GM12878 (cell line): ENCODE results near the gene CARD16. TPM values are rescaled to one million over a fixed set of nuclear protein-coding genes. Genes with fewer than 3 reads are reported as not detected.

Experiments used
- ATAC-seq: fragments of 200-7000 bp; cut with Tn5 transposase; 3 replicates; pipeline ENCODE4 v1.9.1; 2020; ENCODE audit warnings: mild to moderate bottlenecking, moderate library complexity
- BruUV-seq: library from RNA; stranded (reverse); fragments of 400-500 nt; replicated peaks from 2 replicates; lab custom pipeline; 2021; lab: Mats Ljungman, UMichigan
- CTCF ChIA-PET: fragments of 300-600 bp; sonication (Branson Sonifier 250); formaldehyde crosslinking; extraction: SDS; loops from one replicate; lab custom pipeline; 2021; ENCODE audit warnings: inconsistent platforms; lab: Yijun Ruan, JAX
- POLR2A ChIA-PET: fragments of 350-600 bp; formaldehyde crosslinking; extraction: SDS; loops from one replicate; lab custom pipeline; 2021; ENCODE audit warnings: inconsistent platforms; lab: Charles Lee
- RAD21 ChIA-PET: fragments of 300-600 bp; sonication (Branson Sonifier 250); formaldehyde crosslinking; loops from one replicate; lab custom pipeline; 2023; ENCODE audit warnings: antibody characterized with exemption; ENCODE audit not compliant: unreplicated experiment; lab: Charles Lee
- SMC1A ChIA-PET: fragments of 300-600 bp; sonication (Branson Sonifier 250); formaldehyde crosslinking; loops from one replicate; lab custom pipeline; 2023; ENCODE audit not compliant: unreplicated experiment, uncharacterized antibody; lab: Charles Lee
- DNase-seq: peaks from one replicate; pipeline ENCODE4 v3.0.0-alpha.2; 2011; ENCODE audit warnings: low read depth, low spot score
- FAIRE-seq: peaks from 3 replicates; lab custom pipeline; 2011; peaks lifted over from hg19 to GRCh38; lab: Jason Lieb, UNC
- H2AFZ ChIP-seq: 2 replicates; pipeline ENCODE4 v1.6.0; 2011; ENCODE audit warnings: low read depth, low read length, control low read depth; ENCODE audit not compliant: control insufficient read depth
- H3K27ac ChIP-seq: 2 replicates; pipeline ENCODE4 v1.5.1; 2011; ENCODE audit warnings: control low read depth; ENCODE audit not compliant: control insufficient read depth, insufficient read depth
- H3K27me3 ChIP-seq, 2 experiments: replicated peaks in 1 of 2; 2 replicates each; pipeline versions ENCODE4 v1.6.0 to v1.6.1; 2011; ENCODE audit warnings: low read length in 1 of 2; ENCODE audit not compliant: control insufficient read depth in 2 of 2, insufficient read depth in 2 of 2
- H3K36me3 ChIP-seq, 2 experiments: 2 replicates each; pipeline ENCODE4 v1.5.1; 2011; ENCODE audit warnings: low read length in 1 of 2; ENCODE audit not compliant: control insufficient read depth in 2 of 2, insufficient read depth in 2 of 2
- H3K4me1 ChIP-seq: 2 replicates; pipeline ENCODE4 v1.6.1; 2011; ENCODE audit warnings: mild to moderate bottlenecking, low read length, moderate library complexity, mixed read lengths; ENCODE audit not compliant: control insufficient read depth, insufficient read depth
- H3K4me2 ChIP-seq: 2 replicates; pipeline ENCODE4 v1.6.0; 2011; ENCODE audit warnings: control low read depth; ENCODE audit not compliant: control insufficient read depth, insufficient read depth
- H3K4me3 ChIP-seq: fragments of 200-600 bp; sonication (generic); 2 replicates; pipeline ENCODE4 v1.5.1; 2016
- H3K79me2 ChIP-seq: 2 replicates; pipeline ENCODE4 v1.6.0; 2011; ENCODE audit warnings: low read length; ENCODE audit not compliant: control insufficient read depth, insufficient read depth
- H3K9ac ChIP-seq: 2 replicates; pipeline ENCODE4 v1.8.0; 2011; ENCODE audit warnings: low read length, control low read depth, mixed read lengths; ENCODE audit not compliant: control insufficient read depth, insufficient read depth
- H3K9me3 ChIP-seq: replicated peaks from 3 replicates; pipeline ENCODE4 v1.5.1; 2011; ENCODE audit warnings: mild to moderate bottlenecking, low read length; ENCODE audit not compliant: control insufficient read depth, insufficient read depth
- H4K20me1 ChIP-seq: 2 replicates; pipeline ENCODE4 v1.6.0; 2011; ENCODE audit not compliant: control insufficient read depth, insufficient read depth
- ATF7 ChIP-seq: fragments of 450-650 bp; IDR thresholded peaks from 2 replicates; pipeline ENCODE4 v1.6.1; 2016; ENCODE audit warnings: low read depth, mild to moderate bottlenecking
- BCL11A ChIP-seq: IDR thresholded peaks from 2 replicates; pipeline ENCODE4 v1.6.1; 2011; ENCODE audit warnings: low read depth, low read length
- CHD2 ChIP-seq: IDR thresholded peaks from 2 replicates; pipeline ENCODE4 v1.6.1; 2011; ENCODE audit warnings: low read depth, low read length, improper control_type of control experiment, borderline replicate concordance
- CHD4 ChIP-seq: fragments of 200-600 bp; sonication (generic); IDR thresholded peaks from 2 replicates; pipeline ENCODE4 v1.6.1; 2016; ENCODE audit warnings: mild to moderate bottlenecking
- EED ChIP-seq: sonication (generic); IDR thresholded peaks from 2 replicates; pipeline ENCODE4 v1.6.1; 2016; ENCODE audit warnings: antibody characterized with exemption, low read depth
- FOXM1 ChIP-seq: IDR thresholded peaks from 2 replicates; pipeline ENCODE4 v1.6.1; 2012; ENCODE audit warnings: low read depth, mild to moderate bottlenecking, inconsistent platforms, low read length, moderate library complexity
- IKZF1 ChIP-seq: fragments of 450-650 bp; conservative IDR thresholded peaks from 2 replicates; pipeline ENCODE4 v1.6.1; 2017; ENCODE audit warnings: antibody characterized with exemption, mild to moderate bottlenecking
- IRF3 ChIP-seq: fragments of 450-650 bp; IDR thresholded peaks from 2 replicates; pipeline ENCODE4 v1.6.1; 2014; ENCODE audit warnings: mild to moderate bottlenecking
- IRF5 ChIP-seq: fragments of 450-650 bp; IDR thresholded peaks from 2 replicates; pipeline ENCODE4 v1.6.1; 2017; ENCODE audit warnings: borderline replicate concordance
- MEF2B ChIP-seq: fragments of 450-650 bp; IDR thresholded peaks from 2 replicates; pipeline ENCODE4 v1.6.1; 2018; ENCODE audit warnings: mild to moderate bottlenecking, moderate library complexity; ENCODE audit not compliant: partially characterized antibody, poor library complexity, severe bottlenecking
- MYB ChIP-seq: fragments of 150-350 bp; IDR thresholded peaks from 2 replicates; pipeline ENCODE4 v1.6.1; 2014; ENCODE audit warnings: mild to moderate bottlenecking, low read depth, low read length, borderline replicate concordance
- NFXL1 ChIP-seq: fragments of 450-650 bp; IDR thresholded peaks from 2 replicates; pipeline ENCODE4 v1.6.1; 2017; ENCODE audit warnings: antibody characterized with exemption, mild to moderate bottlenecking, borderline replicate concordance
- PAX5 ChIP-seq: IDR thresholded peaks from 2 replicates; pipeline ENCODE4 v1.6.1; 2011; ENCODE audit warnings: low read depth, low read length, borderline replicate concordance
- POLR2AphosphoS2 ChIP-seq: IDR thresholded peaks from 2 replicates; pipeline ENCODE4 v1.6.1; 2011; ENCODE audit warnings: low read depth, mild to moderate bottlenecking, low read length, improper control_type of control experiment, moderate library complexity
- RFX5 ChIP-seq: IDR thresholded peaks from 2 replicates; pipeline ENCODE4 v1.6.1; 2011; ENCODE audit warnings: low read depth, low read length, improper control_type of control experiment
- SMAD5 ChIP-seq: IDR thresholded peaks from 2 replicates; pipeline ENCODE4 v1.6.1; 2016; ENCODE audit warnings: antibody characterized with exemption, low read depth
- SRF ChIP-seq, 2 experiments: IDR thresholded peaks; 2 replicates each; pipeline ENCODE4 v1.6.1; 2011; ENCODE audit warnings: low read depth in 2 of 2, low read length in 2 of 2, mild to moderate bottlenecking in 1 of 2, moderate library complexity in 1 of 2
- TARDBP ChIP-seq: IDR thresholded peaks from 2 replicates; pipeline ENCODE4 v1.6.1; 2016; ENCODE audit warnings: borderline replicate concordance
- YY1 ChIP-seq: IDR thresholded peaks from 2 replicates; pipeline ENCODE4 v1.6.1; 2011; ENCODE audit warnings: low read depth, mild to moderate bottlenecking, low read length
- WGBS: methylation state at CpG from one replicate; pipeline ENCODE4 v1.1.6; 2016; ENCODE audit warnings: low lambda C conversion rate; ENCODE audit not compliant: insufficient replicate concordance, insufficient coverage; ENCODE audit errors: missing lambda C conversion rate; 5-methylcytosine and 5-hydroxymethylcytosine counted together
- in situ Hi-C: fragments of 300-500 bp; cut with MboI; formaldehyde crosslinking; loops from 9 replicates; pipeline ENCODE4 v1.14.3; 2018; ENCODE audit warnings: mixed read lengths
- intact Hi-C: fragments of 100-400 bp; cut with micrococcal nuclease; formaldehyde crosslinking; loops from one replicate; pipeline ENCODE4 v1.14.2; 2022; ENCODE audit not compliant: unreplicated experiment
- polyA plus RNA-seq, 11 experiments: library from polyadenylated mRNA; depleted of rRNA in 4 of 11; unstranded in 6 of 11; stranded (reverse) in 5 of 11; fragments of >200 nt; fragmentation: Nextera tagmentation in 4 of 11; fragmentation: Illumina TruSeq in 1 of 11; extraction: Ambion mirVana in 4 of 11; extraction: Trizol in 1 of 11; gene quantifications; 1 replicate in 1 of 11; 2 replicates in 10 of 11; pipeline versions ENCODE4 v1.2.1 to v1.2.3, GENCODE V29; 2011 to 2016; ENCODE audit warnings: inconsistent platforms in 2 of 11, missing spikeins in 2 of 11, low read depth in 1 of 11
- total RNA-seq, 4 experiments: library from RNA; depleted of rRNA in 3 of 4; stranded (reverse); fragments of >200 nt in 3 of 4; fragmentation: Illumina TruSeq in 1 of 4; extraction: Trizol in 1 of 4; gene quantifications; 2 replicates each; pipeline versions ENCODE4 v1.2.1 to v1.2.3, GENCODE V29; 2013 to 2021

CARD16 gene
- total and polyA plus RNA-seq, 10 of the 15 experiments (the other 5 are each of a cell fraction or from before 2014, with no cell fraction given): 11.8 to 76.3 (median 25.9) TPM

- no peak for FAIRE-seq
Measured at GRCh38 chr11:105027678-105028077, 17.5 kb downstream of the CARD16 start.

GRCh38 chr11:105024394-105024793 lies 20.7 kb downstream of the CARD16 start:
- Histone ChIP-seq H3K4me1 (0 out of 2 replicates have a peak, but pooled peaks cover 2% of the 10 kb centered on the region), H3K79me2 (no peaks in the 10 kb centered on the region), H3K36me3 (no peaks in the 10 kb centered on the region), H4K20me1 (no peaks in the 10 kb centered on the region), H3K27ac (no peak overlapping the region), H3K9ac (no peak overlapping the region), H2AFZ (no peak overlapping the region), H3K4me3 (no peak overlapping the region), H3K27me3 (no peaks in the 10 kb centered on the region), H3K4me2 (no peak overlapping the region), H3K9me3 (no peaks in the 10 kb centered on the region)
- 100% methylated on average over 1 of the region's 1 CpG for WGBS
- in situ Hi-C loops (no loop called here), intact Hi-C loops (no loop called here)
- FAIRE-seq (no peak), ATAC-seq (no peak), DNase-seq (no peak)
- BruUV-seq: no TSS peak
- CTCF ChIA-PET: no interaction called here
- POLR2A ChIA-PET: no interaction called here
- TF ChIP-seq YY1: no peak
- no peak for TF ChIP-seq CHD2
- TF ChIP-seq IRF3: no peak
- no peak for TF ChIP-seq TARDBP
- no peak for TF ChIP-seq POLR2AphosphoS2
- TF ChIP-seq FOXM1: no peak
- TF ChIP-seq MYB: no peak
- TF ChIP-seq RFX5: no peak
- TF ChIP-seq BCL11A: no peak
- TF ChIP-seq PAX5: no peak
- SMC1A ChIA-PET: no interaction called here
- RAD21 ChIA-PET: no interaction called here

More at GRCh38 chr11:105027678-105028077, 17.5 kb downstream of the CARD16 start:
- Histone ChIP-seq H3K4me2 (no peak overlapping the region), H3K4me3 (no peak overlapping the region), H3K4me1 (0 out of 2 replicates have a peak, but pooled peaks cover 2% of the 10 kb centered on the region), H4K20me1 (no peaks in the 10 kb centered on the region), H3K27me3 (no peaks in the 10 kb centered on the region), H3K27ac (no peak overlapping the region), H3K36me3 (no peaks in the 10 kb centered on the region), H3K9ac (no peak overlapping the region), H3K9me3 (no peaks in the 10 kb centered on the region), H3K79me2 (no peaks in the 10 kb centered on the region), H2AFZ (no peak overlapping the region; the same call in 1 of the 2 replicates)
- in situ Hi-C loops: no loop called here
- DNase-seq (no peak), ATAC-seq (no peak)
- no peak for TF ChIP-seq IKZF1
- no peak for TF ChIP-seq ATF7
- TF ChIP-seq CHD4: no peak
- TF ChIP-seq IRF5: no peak
- no peak for TF ChIP-seq NFXL1
- no peak for TF ChIP-seq MEF2B
- no peak for TF ChIP-seq SMAD5
- no peak for TF ChIP-seq SRF (IDR thresholded peaks at IDR 0.05; ENCODE audit: low read depth in 2 of 2, low read length in 2 of 2)
- TF ChIP-seq EED: no peak
- no TSS peak for BruUV-seq
- ChIA-PET POLR2A (no interaction called here), RAD21 (no interaction called here), SMC1A (no interaction called here), CTCF (no interaction called here)
- WGBS: 48% methylated on average over 3 of the region's 3 CpGs
- intact Hi-C loops: no loop called here
